HCT116 (cell line): ENCODE results near the gene ZNF462. TPM values are rescaled to one million over a fixed set of nuclear protein-coding genes. Genes with fewer than 3 reads are reported as not detected.

Source experiments
- ATAC-seq: fragments of 200-7000 bp; cut with Tn5 transposase; 2 replicates; pipeline ENCODE4 v1.9.1; 2020; ENCODE audit warnings: mild to moderate bottlenecking, moderate library complexity
- BruUV-seq: library from RNA; stranded (reverse); fragments of 400-500 nt; replicated peaks from 2 replicates; lab custom pipeline; 2021; lab: Mats Ljungman, UMichigan
- CTCF ChIA-PET: fragments of 300-600 bp; sonication (Branson Sonifier 250); formaldehyde crosslinking; loops from one replicate; lab custom pipeline; 2021; ENCODE audit warnings: antibody characterized with exemption; lab: Charles Lee
- POLR2A ChIA-PET: fragments of 300-600, 350-600 bp; sonication (Branson Sonifier 250); formaldehyde crosslinking; loops from one replicate; lab custom pipeline; 2021; ENCODE audit warnings: antibody characterized with exemption; lab: Charles Lee
- RAD21 ChIA-PET, 2 experiments: fragments of 300-600 bp; sonication (Branson Sonifier 250); formaldehyde crosslinking; loops; one replicate each; lab custom pipeline; 2023; ENCODE audit warnings: low total read pairs in 2 of 2; ENCODE audit not compliant: uncharacterized antibody in 2 of 2, unreplicated experiment in 2 of 2, low non-redundant PET in 1 of 2; lab: Charles Lee
- DNase-seq: peaks from one replicate; pipeline ENCODE4 v3.0.0-alpha.2; 2010; ENCODE audit warnings: low read depth, low spot score
- H2AFZ ChIP-seq: fragments of 200-600 bp; shearing (Covaris generic), sonication (generic); 2 replicates; pipeline ENCODE4 v1.6.1; 2017; ENCODE audit warnings: low read depth, mixed run types, mixed read lengths, antibody characterized with exemption, low read length; ENCODE audit not compliant: poor library complexity, severe bottlenecking
- H3K27ac ChIP-seq: 2 replicates; pipeline ENCODE4 v1.5.1; 2012; ENCODE audit warnings: low read depth, low read length
- H3K27me3 ChIP-seq: fragments of 200-600 bp; sonication (generic); 2 replicates; pipeline ENCODE4 v1.6.1; 2016; ENCODE audit warnings: mixed run types, low read length, mixed read lengths; ENCODE audit not compliant: insufficient read depth
- H3K36me3 ChIP-seq, 2 experiments: fragments of 200-500 bp in 1 of 2; fragments of 200-600 bp in 1 of 2; sonication (Bioruptor generic) in 1 of 2; sonication (generic) in 1 of 2; 2 replicates each; pipeline versions ENCODE4 v1.5.1 to v1.6.1; 2014 to 2016; ENCODE audit warnings: low read length in 2 of 2, inconsistent platforms in 1 of 2, mixed read lengths in 1 of 2, mixed run types in 1 of 2; ENCODE audit not compliant: insufficient read depth in 2 of 2, control insufficient read depth in 1 of 2
- H3K4me1 ChIP-seq, 2 experiments: fragments of 200-600 bp in 1 of 2; sonication (generic) in 1 of 2; 2 replicates each; pipeline versions ENCODE4 v1.5.1 to v1.6.1; 2012 to 2017; ENCODE audit warnings: low read length in 2 of 2, inconsistent platforms in 1 of 2, mild to moderate bottlenecking in 1 of 2, mixed read lengths in 1 of 2, mixed run types in 1 of 2, moderate library complexity in 1 of 2; ENCODE audit not compliant: insufficient read depth in 2 of 2, control insufficient read depth in 1 of 2
- H3K4me2 ChIP-seq: fragments of 200-600 bp; sonication (generic); 2 replicates; pipeline ENCODE4 v1.6.1; 2017; ENCODE audit warnings: mixed run types, low read length, mixed read lengths
- H3K4me3 ChIP-seq, 2 experiments: fragments of 200-600 bp in 1 of 2; sonication (generic) in 1 of 2; replicated peaks in 1 of 2; 2 replicates each; pipeline ENCODE4 v1.5.1; 2011 to 2016; ENCODE audit warnings: low read length in 2 of 2, control low read depth in 1 of 2, low read depth in 1 of 2, mild to moderate bottlenecking in 1 of 2, mixed read lengths in 1 of 2, mixed run types in 1 of 2
- H3K79me2 ChIP-seq: fragments of 200-600 bp; sonication (generic); 2 replicates; pipeline ENCODE4 v1.6.1; 2017; ENCODE audit warnings: mild to moderate bottlenecking, mixed run types, low read length, moderate library complexity, mixed read lengths; ENCODE audit not compliant: insufficient read depth
- H3K9ac ChIP-seq: fragments of 200-600 bp; sonication (generic); 2 replicates; pipeline ENCODE4 v1.6.1; 2016; ENCODE audit warnings: low read length, mixed read lengths
- H3K9me2 ChIP-seq: fragments of 200-600 bp; sonication (generic), shearing (Covaris generic); 2 replicates; pipeline ENCODE4 v1.6.1; 2017; ENCODE audit warnings: mixed run types, mild to moderate bottlenecking, moderate library complexity; ENCODE audit not compliant: insufficient read depth
- H3K9me3 ChIP-seq, 2 experiments: fragments of 200-500 bp in 1 of 2; fragments of 200-600 bp in 1 of 2; sonication (Bioruptor generic) in 1 of 2; sonication (generic) in 1 of 2; 2 replicates each; pipeline ENCODE4 v1.6.1; 2014 to 2017; ENCODE audit warnings: low read length in 2 of 2, mixed read lengths in 2 of 2, inconsistent platforms in 1 of 2, low read depth in 1 of 2, mild to moderate bottlenecking in 1 of 2, mixed run types in 1 of 2, moderate library complexity in 1 of 2; ENCODE audit not compliant: control insufficient read depth in 1 of 2, insufficient read depth in 1 of 2
- H4K20me1 ChIP-seq: fragments of 200-600 bp; sonication (generic), shearing (Covaris generic); 2 replicates; pipeline ENCODE4 v1.6.1; 2017; ENCODE audit warnings: mixed run types, mild to moderate bottlenecking, moderate library complexity; ENCODE audit not compliant: insufficient read depth
- CBX3 ChIP-seq: IDR thresholded peaks from 2 replicates; pipeline ENCODE4 v1.6.1; 2012; ENCODE audit warnings: low read depth
- EZH2 ChIP-seq: fragments of 200-600 bp; sonication (generic); IDR thresholded peaks from 2 replicates; pipeline ENCODE4 v1.6.1; 2017; ENCODE audit warnings: antibody characterized with exemption, mixed run types
- EZH2phosphoT487 ChIP-seq: fragments of 200-600 bp; IDR thresholded peaks from 2 replicates; pipeline ENCODE4 v1.6.1; 2018; ENCODE audit warnings: antibody characterized with exemption, borderline replicate concordance
- JUND ChIP-seq: IDR thresholded peaks from 2 replicates; pipeline ENCODE4 v1.6.1; 2012
- POLR2A ChIP-seq: IDR thresholded peaks from 2 replicates; pipeline ENCODE4 v1.7.0; 2011; ENCODE audit warnings: borderline replicate concordance; ENCODE audit not compliant: insufficient read depth, insufficient read length; ENCODE audit errors: extremely low read depth
- POLR2AphosphoS5 ChIP-seq: IDR thresholded peaks from 2 replicates; pipeline ENCODE4 v1.6.1; 2011; ENCODE audit warnings: mild to moderate bottlenecking, low read depth, low read length, moderate library complexity
- SIN3A ChIP-seq: IDR thresholded peaks from 2 replicates; pipeline ENCODE4 v1.6.1; 2012; ENCODE audit warnings: low read depth
- SP1 ChIP-seq: IDR thresholded peaks from 2 replicates; pipeline ENCODE4 v1.6.1; 2012; ENCODE audit warnings: low read depth
- SRF ChIP-seq: IDR thresholded peaks from 2 replicates; pipeline ENCODE4 v1.6.1; 2012; ENCODE audit warnings: low read depth
- YY1 ChIP-seq: IDR thresholded peaks from 2 replicates; pipeline ENCODE4 v1.6.1; 2011; ENCODE audit warnings: low read length, low read depth, moderate library complexity, mild to moderate bottlenecking; ENCODE audit not compliant: insufficient replicate concordance; ENCODE audit errors: extremely low read depth
- ZFX ChIP-seq: fragments of 450-650 bp; IDR thresholded peaks from 2 replicates; pipeline ENCODE4 v1.6.1; 2017
- intact Hi-C: fragments of 100-400 bp; cut with micrococcal nuclease; formaldehyde crosslinking; loops from 2 replicates; pipeline ENCODE4 v1.10.0; 2022
- total RNA-seq: library from RNA; stranded (reverse); gene quantifications from one replicate; pipeline ENCODE4 v1.2.1, GENCODE V29; 2021; ENCODE audit not compliant: unreplicated experiment
- TF ChIP-seq, protein P1 (sequence below): IDR thresholded peaks from 2 replicates; pipeline ENCODE4 v1.6.1; 2012
- TF ChIP-seq, protein P2 (sequence below): IDR thresholded peaks from 2 replicates; pipeline ENCODE4 v1.6.1; 2011; ENCODE audit warnings: mild to moderate bottlenecking, low read length, moderate library complexity; ENCODE audit not compliant: insufficient replicate concordance; ENCODE audit errors: extremely low read depth
- TF ChIP-seq, protein P3 (sequence below), 3 experiments: fragments of 200-600 bp in 1 of 3; sonication (generic) in 1 of 3; IDR thresholded peaks in 2 of 3; conservative IDR thresholded peaks in 1 of 3; 2 replicates each; pipeline ENCODE4 v1.5.1; 2012 to 2017; ENCODE audit warnings: low read depth in 2 of 3, low read length in 2 of 3, antibody characterized with exemption in 1 of 3, borderline replicate concordance in 1 of 3, control low read depth in 1 of 3, mild to moderate bottlenecking in 1 of 3, mixed read lengths in 1 of 3, mixed run types in 1 of 3, moderate library complexity in 1 of 3; ENCODE audit not compliant: insufficient read depth in 1 of 3
- TF ChIP-seq, protein P4 (sequence below): IDR thresholded peaks from 2 replicates; pipeline ENCODE4 v1.6.1; 2012; ENCODE audit warnings: low read depth

Gene ZNF462
- total RNA-seq, 1 experiment from 2014 or later, result 18.1 TPM

DNA sequence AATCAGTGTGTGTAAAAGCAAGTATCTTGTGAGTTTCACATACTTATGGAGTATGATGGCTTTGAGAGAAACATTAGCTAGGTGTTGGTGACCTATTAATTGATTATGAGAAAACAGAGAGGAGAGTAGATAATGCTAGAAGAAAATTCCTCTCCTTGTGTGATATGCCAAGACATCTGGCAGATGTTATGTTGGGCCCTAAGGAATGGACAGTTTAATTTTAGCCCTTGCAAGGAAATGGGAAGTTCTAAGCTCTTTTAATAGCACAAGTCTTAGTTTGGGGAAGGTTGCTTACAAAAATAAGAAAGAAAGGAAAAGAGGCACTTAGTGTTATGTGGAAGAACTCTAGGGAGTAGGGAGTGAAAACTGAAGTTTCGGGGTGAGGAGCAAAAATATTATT, 5.1 kb downstream of the ZNF462 start (continued):
- TF ChIP-seq, protein P1, sequence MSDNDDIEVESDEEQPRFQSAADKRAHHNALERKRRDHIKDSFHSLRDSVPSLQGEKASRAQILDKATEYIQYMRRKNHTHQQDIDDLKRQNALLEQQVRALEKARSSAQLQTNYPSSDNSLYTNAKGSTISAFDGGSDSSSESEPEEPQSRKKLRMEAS, result no peak
- TF ChIP-seq POLR2AphosphoS5 (no peak), YY1 (no peak)
- TF ChIP-seq, protein P2, sequence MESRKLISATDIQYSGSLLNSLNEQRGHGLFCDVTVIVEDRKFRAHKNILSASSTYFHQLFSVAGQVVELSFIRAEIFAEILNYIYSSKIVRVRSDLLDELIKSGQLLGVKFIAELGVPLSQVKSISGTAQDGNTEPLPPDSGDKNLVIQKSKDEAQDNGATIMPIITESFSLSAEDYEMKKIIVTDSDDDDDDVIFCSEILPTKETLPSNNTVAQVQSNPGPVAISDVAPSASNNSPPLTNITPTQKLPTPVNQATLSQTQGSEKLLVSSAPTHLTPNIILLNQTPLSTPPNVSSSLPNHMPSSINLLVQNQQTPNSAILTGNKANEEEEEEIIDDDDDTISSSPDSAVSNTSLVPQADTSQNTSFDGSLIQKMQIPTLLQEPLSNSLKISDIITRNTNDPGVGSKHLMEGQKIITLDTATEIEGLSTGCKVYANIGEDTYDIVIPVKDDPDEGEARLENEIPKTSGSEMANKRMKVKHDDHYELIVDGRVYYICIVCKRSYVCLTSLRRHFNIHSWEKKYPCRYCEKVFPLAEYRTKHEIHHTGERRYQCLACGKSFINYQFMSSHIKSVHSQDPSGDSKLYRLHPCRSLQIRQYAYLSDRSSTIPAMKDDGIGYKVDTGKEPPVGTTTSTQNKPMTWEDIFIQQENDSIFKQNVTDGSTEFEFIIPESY, result no peak
- TF ChIP-seq, all 23 proteins: peak for 0

DNA sequence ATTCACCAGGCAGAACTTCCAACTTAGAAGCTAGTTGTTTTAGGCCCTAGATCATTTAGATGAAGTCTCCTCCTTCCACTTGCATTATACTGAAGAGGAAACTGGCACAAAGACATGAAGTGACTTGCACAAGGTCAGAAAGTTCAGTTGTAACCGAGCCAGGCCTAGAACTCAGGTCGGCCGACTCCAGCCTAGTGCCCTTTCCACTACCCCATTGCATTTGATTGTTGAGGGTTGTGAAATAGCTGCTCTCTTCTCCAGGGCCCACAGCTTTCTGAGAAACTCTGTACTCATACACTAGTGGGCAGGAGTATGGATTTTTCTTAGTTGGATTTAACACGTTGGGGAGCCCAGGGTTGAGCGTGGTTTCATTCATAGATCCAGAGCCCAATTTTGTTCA, 5.6 kb downstream of the ZNF462 start:
- no peak for ATAC-seq
- CTCF ChIA-PET, result no interaction called here
- TF ChIP-seq, protein P3, sequence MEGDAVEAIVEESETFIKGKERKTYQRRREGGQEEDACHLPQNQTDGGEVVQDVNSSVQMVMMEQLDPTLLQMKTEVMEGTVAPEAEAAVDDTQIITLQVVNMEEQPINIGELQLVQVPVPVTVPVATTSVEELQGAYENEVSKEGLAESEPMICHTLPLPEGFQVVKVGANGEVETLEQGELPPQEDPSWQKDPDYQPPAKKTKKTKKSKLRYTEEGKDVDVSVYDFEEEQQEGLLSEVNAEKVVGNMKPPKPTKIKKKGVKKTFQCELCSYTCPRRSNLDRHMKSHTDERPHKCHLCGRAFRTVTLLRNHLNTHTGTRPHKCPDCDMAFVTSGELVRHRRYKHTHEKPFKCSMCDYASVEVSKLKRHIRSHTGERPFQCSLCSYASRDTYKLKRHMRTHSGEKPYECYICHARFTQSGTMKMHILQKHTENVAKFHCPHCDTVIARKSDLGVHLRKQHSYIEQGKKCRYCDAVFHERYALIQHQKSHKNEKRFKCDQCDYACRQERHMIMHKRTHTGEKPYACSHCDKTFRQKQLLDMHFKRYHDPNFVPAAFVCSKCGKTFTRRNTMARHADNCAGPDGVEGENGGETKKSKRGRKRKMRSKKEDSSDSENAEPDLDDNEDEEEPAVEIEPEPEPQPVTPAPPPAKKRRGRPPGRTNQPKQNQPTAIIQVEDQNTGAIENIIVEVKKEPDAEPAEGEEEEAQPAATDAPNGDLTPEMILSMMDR (IDR thresholded peaks at IDR 0.05 in 2 of 3, conservative IDR thresholded peaks at IDR 0.05 in 1 of 3; ENCODE audit: borderline replicate concordance in 1 of 3, insufficient read depth in 1 of 3, low read depth in 2 of 3, low read length in 2 of 3), result no peak
- TF ChIP-seq, protein P4, sequence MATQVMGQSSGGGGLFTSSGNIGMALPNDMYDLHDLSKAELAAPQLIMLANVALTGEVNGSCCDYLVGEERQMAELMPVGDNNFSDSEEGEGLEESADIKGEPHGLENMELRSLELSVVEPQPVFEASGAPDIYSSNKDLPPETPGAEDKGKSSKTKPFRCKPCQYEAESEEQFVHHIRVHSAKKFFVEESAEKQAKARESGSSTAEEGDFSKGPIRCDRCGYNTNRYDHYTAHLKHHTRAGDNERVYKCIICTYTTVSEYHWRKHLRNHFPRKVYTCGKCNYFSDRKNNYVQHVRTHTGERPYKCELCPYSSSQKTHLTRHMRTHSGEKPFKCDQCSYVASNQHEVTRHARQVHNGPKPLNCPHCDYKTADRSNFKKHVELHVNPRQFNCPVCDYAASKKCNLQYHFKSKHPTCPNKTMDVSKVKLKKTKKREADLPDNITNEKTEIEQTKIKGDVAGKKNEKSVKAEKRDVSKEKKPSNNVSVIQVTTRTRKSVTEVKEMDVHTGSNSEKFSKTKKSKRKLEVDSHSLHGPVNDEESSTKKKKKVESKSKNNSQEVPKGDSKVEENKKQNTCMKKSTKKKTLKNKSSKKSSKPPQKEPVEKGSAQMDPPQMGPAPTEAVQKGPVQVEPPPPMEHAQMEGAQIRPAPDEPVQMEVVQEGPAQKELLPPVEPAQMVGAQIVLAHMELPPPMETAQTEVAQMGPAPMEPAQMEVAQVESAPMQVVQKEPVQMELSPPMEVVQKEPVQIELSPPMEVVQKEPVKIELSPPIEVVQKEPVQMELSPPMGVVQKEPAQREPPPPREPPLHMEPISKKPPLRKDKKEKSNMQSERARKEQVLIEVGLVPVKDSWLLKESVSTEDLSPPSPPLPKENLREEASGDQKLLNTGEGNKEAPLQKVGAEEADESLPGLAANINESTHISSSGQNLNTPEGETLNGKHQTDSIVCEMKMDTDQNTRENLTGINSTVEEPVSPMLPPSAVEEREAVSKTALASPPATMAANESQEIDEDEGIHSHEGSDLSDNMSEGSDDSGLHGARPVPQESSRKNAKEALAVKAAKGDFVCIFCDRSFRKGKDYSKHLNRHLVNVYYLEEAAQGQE, result no peak
- no peak for TF ChIP-seq ZFX
- no peak for TF ChIP-seq SIN3A
- no peak for TF ChIP-seq CBX3
- TF ChIP-seq, protein P2, result no peak
- TF ChIP-seq EZH2, result no peak
- TF ChIP-seq YY1, result no peak
- TF ChIP-seq JUND, result no peak
- TF ChIP-seq EZH2phosphoT487, result no peak
- no peak for TF ChIP-seq SP1
- TF ChIP-seq POLR2AphosphoS5, result no peak
- no peak for TF ChIP-seq SRF
- TF ChIP-seq POLR2A, result no peak

More for the DNA sequence above, 5.6 kb downstream of the ZNF462 start:
- DNase-seq, result no peak
- ChIA-PET POLR2A (no interaction called here), RAD21 (no interaction called here)
- Histone ChIP-seq H3K4me3 (no peak overlapping the region), H3K27ac (no peak overlapping the region), H4K20me1 (no peaks in the 10 kb centered on the region), H3K9me3 (no peaks in the 10 kb centered on the region), H3K9me2 (no peaks in the 10 kb centered on the region), H3K27me3 (no peaks in the 10 kb centered on the region), H2AFZ (no peak overlapping the region), H3K79me2 (peaks cover 13% of the 10 kb centered on the region; the same call in 1 of the 2 replicates), H3K4me2 (no peak overlapping the region), H3K4me1 (no peaks in the 10 kb centered on the region), H3K9ac (no peak overlapping the region), H3K36me3 (no peaks in the 10 kb centered on the region)
- intact Hi-C loops, result loop anchor here (10.0 kb wide), 1 partner anchor 224 kb away; no protein-coding TSS in a partner anchor
- no TSS peak for BruUV-seq
